ENCODE results near the gene KIF1B.

DNA sequence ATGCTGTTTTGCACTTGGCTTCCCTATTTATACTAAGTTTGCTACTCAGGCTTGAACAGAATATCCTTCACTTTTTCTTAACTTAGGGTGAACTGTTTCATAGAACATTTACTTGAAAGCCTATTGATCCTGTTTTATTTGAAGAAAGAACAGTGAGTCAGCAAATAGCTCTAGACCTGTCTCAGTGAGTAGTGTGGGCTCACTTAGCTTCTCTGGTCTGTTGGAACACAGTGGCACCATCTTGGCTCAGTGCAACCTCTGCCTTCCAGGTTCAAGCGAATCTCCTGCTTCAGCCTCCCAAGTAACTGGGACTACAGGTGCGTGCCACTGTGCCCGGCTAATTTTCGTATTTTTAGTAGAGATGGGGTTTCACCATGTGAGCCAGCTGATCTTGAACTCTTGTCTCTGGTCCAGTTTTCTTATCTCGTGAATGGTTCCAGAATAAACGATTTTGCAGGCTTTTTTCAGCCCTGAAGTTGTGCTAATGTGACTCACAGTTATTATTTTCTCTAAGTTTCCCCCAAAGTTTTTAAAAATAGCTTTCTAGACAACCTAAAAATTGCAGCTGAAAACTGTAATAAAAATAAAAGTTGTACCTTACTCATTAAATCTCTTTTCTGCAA, 76.8 kb downstream of the KIF1B start:
- no peak for TF ChIP-seq CTCF (IDR thresholded peaks at IDR 0.05; ENCODE audit: insufficient read depth, low read length, poor library complexity, severe bottlenecking)
- no peak for TF ChIP-seq EZH2phosphoT487 (conservative IDR thresholded peaks at IDR 0.05; ENCODE audit: low read length)
